K562 (cell line): ENCODE data around the gene BOC. TPM values are rescaled to one million over a fixed set of nuclear protein-coding genes. Genes with fewer than 3 reads are reported as not detected.

Source experiments
- ATAC-seq: fragments of 200-7000 bp; cut with Tn5 transposase; 3 replicates; pipeline ENCODE4 v1.9.1; 2020; ENCODE audit warnings: moderate library complexity
- BruUV-seq: library from RNA; stranded (reverse); fragments of 400-500 nt; replicated peaks from 2 replicates; lab custom pipeline; 2021; lab: Mats Ljungman, UMichigan
- CTCF ChIA-PET: fragments of 300-600 bp; formaldehyde crosslinking; extraction: SDS; loops from one replicate; lab custom pipeline; 2021; ENCODE audit warnings: low intra/inter-chr PET ratio; lab: Yijun Ruan, JAX
- POLR2A ChIA-PET: fragments of 300-600, 350-650 bp; sonication (Branson Sonifier 250); formaldehyde crosslinking; extraction: SDS; loops from one replicate; lab custom pipeline; 2021; ENCODE audit warnings: antibody characterized with exemption, inconsistent platforms; lab: Yijun Ruan, JAX
- DNase-seq, 4 experiments: peaks; one replicate each; pipeline versions ENCODE4 v3.0.0 to v3.0.0-alpha.2; 2011 to 2018; ENCODE audit warnings: low spot score in 3 of 4, mixed read lengths in 3 of 4; ENCODE audit errors: extremely low read depth in 1 of 4
- FAIRE-seq: peaks from 2 replicates; lab custom pipeline; 2011; peaks lifted over from hg19 to GRCh38; lab: Jason Lieb, UNC
- H2AFZ ChIP-seq: 2 replicates; pipeline ENCODE4 v1.6.0; 2011; ENCODE audit warnings: low read depth, low read length, control low read depth, inconsistent platforms
- H3K27ac ChIP-seq: fragments of 200-600 bp; 3 replicates; pipeline ENCODE4 v1.8.0; 2011; ENCODE audit warnings: low read depth, mild to moderate bottlenecking, control low read depth, inconsistent platforms, low read length, moderate library complexity, mixed read lengths; ENCODE audit errors: extremely low read depth
- H3K27me3 ChIP-seq, 2 experiments: fragments of 300-600 bp in 1 of 2; 2 replicates in 1 of 2; 3 replicates in 1 of 2; pipeline versions ENCODE4 v1.6.0 to v1.8.0; 2011; ENCODE audit warnings: inconsistent platforms in 2 of 2, low read length in 2 of 2, mild to moderate bottlenecking in 1 of 2, mixed read lengths in 1 of 2, moderate library complexity in 1 of 2; ENCODE audit not compliant: control insufficient read depth in 2 of 2, insufficient read depth in 2 of 2
- H3K36me3 ChIP-seq: fragments of 300-600 bp; 3 replicates; pipeline ENCODE4 v1.8.0; 2011; ENCODE audit warnings: mild to moderate bottlenecking, low read length, inconsistent platforms; ENCODE audit not compliant: control insufficient read depth, insufficient read depth
- H3K4me1 ChIP-seq, 2 experiments: fragments of 200-600 bp in 1 of 2; replicated peaks in 1 of 2; 2 replicates in 1 of 2; 3 replicates in 1 of 2; pipeline versions ENCODE4 v1.5.1 to v1.8.0; 2011; ENCODE audit warnings: inconsistent platforms in 2 of 2, low read length in 2 of 2, mild to moderate bottlenecking in 1 of 2, mixed read lengths in 1 of 2, moderate library complexity in 1 of 2; ENCODE audit not compliant: control insufficient read depth in 2 of 2, insufficient read depth in 2 of 2
- H3K4me2 ChIP-seq: 2 replicates; pipeline ENCODE4 v1.6.1; 2011; ENCODE audit warnings: low read length, control low read depth, inconsistent platforms, mixed read lengths; ENCODE audit not compliant: insufficient read depth
- H3K4me3 ChIP-seq: fragments of 200-600 bp; sonication (generic), shearing (Covaris generic); 2 replicates; pipeline ENCODE4 v1.5.1; 2016; ENCODE audit warnings: control low read depth, inconsistent platforms
- H3K79me2 ChIP-seq: fragments of 200-600 bp; 3 replicates; pipeline ENCODE4 v1.8.0; 2011; ENCODE audit warnings: low read length, inconsistent platforms; ENCODE audit not compliant: control insufficient read depth, insufficient read depth
- H3K9ac ChIP-seq, 2 experiments: 2 replicates each; pipeline versions ENCODE4 v1.6.0 to v1.6.1; 2011; ENCODE audit warnings: low read depth in 2 of 2, low read length in 2 of 2, control low read depth in 1 of 2, inconsistent platforms in 1 of 2, mild to moderate bottlenecking in 1 of 2, mixed read lengths in 1 of 2; ENCODE audit not compliant: insufficient read depth in 1 of 2
- H3K9me1 ChIP-seq: one replicate; pipeline ENCODE4 v1.6.0; 2011; ENCODE audit warnings: inconsistent platforms, mild to moderate bottlenecking, low read length, moderate library complexity; ENCODE audit not compliant: control insufficient read depth, insufficient read depth
- H3K9me3 ChIP-seq: replicated peaks from 2 replicates; pipeline ENCODE4 v1.5.1; 2011; ENCODE audit warnings: low read depth, low read length, inconsistent platforms; ENCODE audit not compliant: control insufficient read depth, insufficient read depth
- H4K20me1 ChIP-seq: replicated peaks from 2 replicates; pipeline ENCODE4 v1.6.1; 2011; ENCODE audit warnings: low read length, inconsistent platforms, mixed read lengths; ENCODE audit not compliant: control insufficient read depth, insufficient read depth
- BHLHE40 ChIP-seq: IDR thresholded peaks from 2 replicates; pipeline ENCODE4 v1.6.1; 2011; ENCODE audit warnings: low read length, improper control_type of control experiment
- CC2D1A ChIP-seq: fragments of 450-650 bp; IDR thresholded peaks from 2 replicates; pipeline ENCODE4 v1.6.1; 2017; ENCODE audit warnings: mild to moderate bottlenecking
- GTF2A2 ChIP-seq: IDR thresholded peaks from 2 replicates; pipeline ENCODE4 v1.6.1; 2016; ENCODE audit warnings: mild to moderate bottlenecking, missing genetic modification characterization, missing compliant biosample characterization
- GTF2E2 ChIP-seq: fragments of 200-800 bp; sonication (Bioruptor generic); IDR thresholded peaks from 2 replicates; pipeline ENCODE4 v1.6.1; 2016; ENCODE audit warnings: missing genetic modification characterization, missing compliant biosample characterization
- KLF13 ChIP-seq: fragments of 450-650 bp; IDR thresholded peaks from 2 replicates; pipeline ENCODE4 v1.6.1; 2016; ENCODE audit warnings: missing genetic modification characterization, low read depth, mild to moderate bottlenecking, missing compliant biosample characterization, moderate library complexity, borderline replicate concordance
- KLF16 ChIP-seq: IDR thresholded peaks from 2 replicates; pipeline ENCODE4 v1.6.1; 2016; ENCODE audit warnings: antibody characterized with exemption
- PRPF4 ChIP-seq: fragments of 200-400 bp; formaldehyde crosslinking; IDR thresholded peaks from one replicate; pipeline ENCODE4 v1.6.1; 2017; ENCODE audit warnings: low read length, low read depth, mild to moderate bottlenecking; ENCODE audit not compliant: insufficient read depth, poor library complexity, severe bottlenecking
- STAT5B ChIP-seq: fragments of 250-450 bp; sonication (Bioruptor Pico); IDR thresholded peaks from 2 replicates; pipeline ENCODE4 v1.8.0; 2021; ENCODE audit warnings: mild to moderate bottlenecking, inconsistent platforms
- ZNF23 ChIP-seq: fragments of 250-450 bp; sonication (Bioruptor Pico); IDR thresholded peaks from 2 replicates; pipeline ENCODE4 v1.4.0; 2020; ENCODE audit warnings: mild to moderate bottlenecking
- ZNF583 ChIP-seq: fragments of 250-450 bp; sonication (Bioruptor Pico); IDR thresholded peaks from 2 replicates; pipeline ENCODE4 v1.4.0; 2020
- ZNF589 ChIP-seq: fragments of 200-800 bp; sonication (Bioruptor generic); IDR thresholded peaks from 2 replicates; pipeline ENCODE4 v1.6.1; 2016; ENCODE audit warnings: low read depth, missing genetic modification characterization, missing compliant biosample characterization
- ZNF79 ChIP-seq: fragments of 250-450 bp; sonication (Bioruptor Pico); IDR thresholded peaks from 2 replicates; pipeline ENCODE4 v1.4.0; 2020; ENCODE audit warnings: low read depth, mild to moderate bottlenecking, moderate library complexity
- WGBS: fragments of 100-300 bp; shearing (Covaris generic); methylation state at CpG from one replicate; pipeline ENCODE4 v1.1.6; 2016; ENCODE audit warnings: low coverage, mixed read lengths; ENCODE audit not compliant: insufficient coverage; ENCODE audit errors: missing lambda C conversion rate; 5-methylcytosine and 5-hydroxymethylcytosine counted together
- in situ Hi-C: fragments of 300-500 bp; cut with MboI; formaldehyde crosslinking; loops from 4 replicates; pipeline ENCODE4 v1.15.0; 2018; ENCODE audit warnings: inconsistent platforms, mixed read lengths
- intact Hi-C: fragments of 100-400 bp; cut with micrococcal nuclease; formaldehyde crosslinking; loops from 2 replicates; pipeline ENCODE4 v1.14.2; 2022
- polyA plus RNA-seq, 8 experiments: library from polyadenylated mRNA; depleted of rRNA in 4 of 8; stranded (reverse) in 5 of 8; unstranded in 3 of 8; fragments of >200 nt; fragmentation: Nextera tagmentation in 2 of 8; fragmentation: Illumina TruSeq in 1 of 8; extraction: Ambion mirVana in 2 of 8; extraction: Trizol in 1 of 8; gene quantifications; 2 replicates each; pipeline versions ENCODE4 v1.2.1 to v1.2.3, GENCODE V29; 2011 to 2014; ENCODE audit warnings: inconsistent platforms in 1 of 8, missing spikeins in 1 of 8
- total RNA-seq, 7 experiments: library from RNA; depleted of rRNA in 6 of 7; stranded (reverse); fragments of >200 nt in 6 of 7; fragmentation: Illumina TruSeq in 2 of 7; extraction: Trizol in 2 of 7; gene quantifications; 2 replicates each; pipeline versions ENCODE4 v1.2.1 to v1.2.3, GENCODE V29; 2011 to 2021; ENCODE audit warnings: low replicate concordance in 1 of 7
- TF ChIP-seq, protein P1 (sequence below): sonication (generic); formaldehyde crosslinking; IDR thresholded peaks from 2 replicates; pipeline ENCODE4 v1.8.0; 2023; ENCODE audit warnings: mild to moderate bottlenecking, missing genetic modification reagents
- TF ChIP-seq, protein P2 (sequence below): fragments of 450-650 bp; IDR thresholded peaks from 2 replicates; pipeline ENCODE4 v1.6.1; 2017; ENCODE audit warnings: antibody characterized with exemption
- TF ChIP-seq, protein P3 (sequence below): fragments of 250-450 bp; sonication (Bioruptor Pico); IDR thresholded peaks from 2 replicates; pipeline ENCODE4 v1.8.0; 2022; ENCODE audit warnings: moderate library complexity, mild to moderate bottlenecking, inconsistent platforms

The BOC gene
- total and polyA plus RNA-seq, 9 of the 15 experiments (the other 6 are each of a cell fraction or from before 2014, with no cell fraction given), result not detected

DNA sequence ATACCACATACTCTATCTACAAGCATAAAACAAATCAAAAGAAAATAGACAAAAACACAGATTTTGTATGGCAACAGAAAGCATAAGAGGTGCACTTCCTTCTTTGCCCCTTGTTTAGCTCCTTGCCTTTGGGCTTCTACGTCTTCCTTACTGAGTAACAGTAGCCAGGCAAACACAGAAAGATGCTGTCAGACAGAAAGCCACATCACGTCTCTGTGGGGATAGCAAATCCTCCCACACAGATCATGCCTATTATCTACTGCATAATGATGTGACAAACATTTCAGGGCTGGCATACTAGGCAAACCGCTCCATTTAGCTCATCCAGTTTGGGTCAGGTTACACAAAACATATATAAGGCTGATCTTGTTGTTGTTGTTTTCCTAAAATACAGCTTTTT is 92.7 kb downstream of the BOC start:
- ATAC-seq (no peak), DNase-seq (no peak), FAIRE-seq (no peak)
- Histone ChIP-seq H3K9me1 (no peaks in the 10 kb centered on the region), H3K79me2 (no peaks in the 10 kb centered on the region), H3K9ac (no peak overlapping the region), H2AFZ (no peak overlapping the region), H3K4me3 (no peak overlapping the region), H3K9me3 (no peaks in the 10 kb centered on the region), H3K4me1 (no peaks in the 10 kb centered on the region), H4K20me1 (no peaks in the 10 kb centered on the region), H3K4me2 (no peak overlapping the region), H3K27me3 (no peaks in the 10 kb centered on the region), H3K36me3 (no peaks in the 10 kb centered on the region), H3K27ac (no peak overlapping the region)
- BruUV-seq, result no TSS peak
- POLR2A ChIA-PET, result no interaction called here
- WGBS, result 6% methylated on average over 3 of the region's 3 CpGs
- CTCF ChIA-PET, result no interaction called here
- TF ChIP-seq, protein P1, sequence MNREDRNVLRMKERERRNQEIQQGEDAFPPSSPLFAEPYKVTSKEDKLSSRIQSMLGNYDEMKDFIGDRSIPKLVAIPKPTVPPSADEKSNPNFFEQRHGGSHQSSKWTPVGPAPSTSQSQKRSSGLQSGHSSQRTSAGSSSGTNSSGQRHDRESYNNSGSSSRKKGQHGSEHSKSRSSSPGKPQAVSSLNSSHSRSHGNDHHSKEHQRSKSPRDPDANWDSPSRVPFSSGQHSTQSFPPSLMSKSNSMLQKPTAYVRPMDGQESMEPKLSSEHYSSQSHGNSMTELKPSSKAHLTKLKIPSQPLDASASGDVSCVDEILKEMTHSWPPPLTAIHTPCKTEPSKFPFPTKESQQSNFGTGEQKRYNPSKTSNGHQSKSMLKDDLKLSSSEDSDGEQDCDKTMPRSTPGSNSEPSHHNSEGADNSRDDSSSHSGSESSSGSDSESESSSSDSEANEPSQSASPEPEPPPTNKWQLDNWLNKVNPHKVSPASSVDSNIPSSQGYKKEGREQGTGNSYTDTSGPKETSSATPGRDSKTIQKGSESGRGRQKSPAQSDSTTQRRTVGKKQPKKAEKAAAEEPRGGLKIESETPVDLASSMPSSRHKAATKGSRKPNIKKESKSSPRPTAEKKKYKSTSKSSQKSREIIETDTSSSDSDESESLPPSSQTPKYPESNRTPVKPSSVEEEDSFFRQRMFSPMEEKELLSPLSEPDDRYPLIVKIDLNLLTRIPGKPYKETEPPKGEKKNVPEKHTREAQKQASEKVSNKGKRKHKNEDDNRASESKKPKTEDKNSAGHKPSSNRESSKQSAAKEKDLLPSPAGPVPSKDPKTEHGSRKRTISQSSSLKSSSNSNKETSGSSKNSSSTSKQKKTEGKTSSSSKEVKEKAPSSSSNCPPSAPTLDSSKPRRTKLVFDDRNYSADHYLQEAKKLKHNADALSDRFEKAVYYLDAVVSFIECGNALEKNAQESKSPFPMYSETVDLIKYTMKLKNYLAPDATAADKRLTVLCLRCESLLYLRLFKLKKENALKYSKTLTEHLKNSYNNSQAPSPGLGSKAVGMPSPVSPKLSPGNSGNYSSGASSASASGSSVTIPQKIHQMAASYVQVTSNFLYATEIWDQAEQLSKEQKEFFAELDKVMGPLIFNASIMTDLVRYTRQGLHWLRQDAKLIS, result no peak
- TF ChIP-seq CC2D1A, result no peak
- no peak for TF ChIP-seq KLF13
- TF ChIP-seq KLF16, result no peak
- TF ChIP-seq, protein P2, sequence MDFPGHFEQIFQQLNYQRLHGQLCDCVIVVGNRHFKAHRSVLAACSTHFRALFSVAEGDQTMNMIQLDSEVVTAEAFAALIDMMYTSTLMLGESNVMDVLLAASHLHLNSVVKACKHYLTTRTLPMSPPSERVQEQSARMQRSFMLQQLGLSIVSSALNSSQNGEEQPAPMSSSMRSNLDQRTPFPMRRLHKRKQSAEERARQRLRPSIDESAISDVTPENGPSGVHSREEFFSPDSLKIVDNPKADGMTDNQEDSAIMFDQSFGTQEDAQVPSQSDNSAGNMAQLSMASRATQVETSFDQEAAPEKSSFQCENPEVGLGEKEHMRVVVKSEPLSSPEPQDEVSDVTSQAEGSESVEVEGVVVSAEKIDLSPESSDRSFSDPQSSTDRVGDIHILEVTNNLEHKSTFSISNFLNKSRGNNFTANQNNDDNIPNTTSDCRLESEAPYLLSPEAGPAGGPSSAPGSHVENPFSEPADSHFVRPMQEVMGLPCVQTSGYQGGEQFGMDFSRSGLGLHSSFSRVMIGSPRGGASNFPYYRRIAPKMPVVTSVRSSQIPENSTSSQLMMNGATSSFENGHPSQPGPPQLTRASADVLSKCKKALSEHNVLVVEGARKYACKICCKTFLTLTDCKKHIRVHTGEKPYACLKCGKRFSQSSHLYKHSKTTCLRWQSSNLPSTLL, result no peak
- TF ChIP-seq, protein P3, sequence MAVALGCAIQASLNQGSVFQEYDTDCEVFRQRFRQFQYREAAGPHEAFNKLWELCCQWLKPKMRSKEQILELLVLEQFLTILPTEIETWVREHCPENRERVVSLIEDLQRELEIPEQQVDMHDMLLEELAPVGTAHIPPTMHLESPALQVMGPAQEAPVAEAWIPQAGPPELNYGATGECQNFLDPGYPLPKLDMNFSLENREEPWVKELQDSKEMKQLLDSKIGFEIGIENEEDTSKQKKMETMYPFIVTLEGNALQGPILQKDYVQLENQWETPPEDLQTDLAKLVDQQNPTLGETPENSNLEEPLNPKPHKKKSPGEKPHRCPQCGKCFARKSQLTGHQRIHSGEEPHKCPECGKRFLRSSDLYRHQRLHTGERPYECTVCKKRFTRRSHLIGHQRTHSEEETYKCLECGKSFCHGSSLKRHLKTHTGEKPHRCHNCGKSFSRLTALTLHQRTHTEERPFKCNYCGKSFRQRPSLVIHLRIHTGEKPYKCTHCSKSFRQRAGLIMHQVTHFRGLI (CRISPR knock-in tag), result no peak
- no peak for TF ChIP-seq ZNF589 (CRISPR knock-in tag)
- TF ChIP-seq ZNF23 (CRISPR knock-in tag), result no peak
- no peak for TF ChIP-seq ZNF583 (CRISPR knock-in tag)
- TF ChIP-seq PRPF4, result no peak
- no peak for TF ChIP-seq BHLHE40
- TF ChIP-seq ZNF79, result no peak
- no peak for TF ChIP-seq GTF2E2 (tag)
- TF ChIP-seq GTF2A2 (tag), result no peak
- no peak for TF ChIP-seq STAT5B (CRISPR knock-in tag)
- intact Hi-C loops (no loop called here), in situ Hi-C loops (loop anchor here (10.0 kb wide), 1 partner anchor 229 kb away; no protein-coding TSS in a partner anchor)
